HG03378 (cell line): ENCODE measurements around the gene TNS3.
A peak's percentile ranks its signal among the peaks of the same experiment; 100 is the strongest.
"Not testable (repeated sequence)": the region's sequence is repeated elsewhere in the genome, so short reads cannot be mapped to it uniquely, and the experiment has no call there.

Experiments used
- ATAC-seq: cut with Tn5 transposase; IDR thresholded peaks from one replicate; pipeline ENCODE4 v1.9.1; 2021; ENCODE audit warnings: mild to moderate bottlenecking, moderate library complexity; ENCODE audit not compliant: unreplicated experiment

TNS3 gene

GRCh38 chr7:47581804-47582763 lies at the start of gene TNS3:
Gene TNS3 (minus strand): TSS chr7:47582111. CDS start chr7:47439636, 142,475 bp downstream.
- ATAC-seq: no peak

GRCh38 chr7:47631711-47632110 lies 49.8 kb upstream of the TNS3 start:
- no peak for ATAC-seq

GRCh38 chr7:47627580-47628283 lies 45.8 kb upstream of the TNS3 start:
- peak; percentile 71 for ATAC-seq

GRCh38 chr7:47625861-47626715 lies 44.2 kb upstream of the TNS3 start:
- ATAC-seq: no peak

- no peak for ATAC-seq
Observed at GRCh38 chr7:47624689-47625088, 42.8 kb upstream of the TNS3 start.

- ATAC-seq: no peak
Observed at GRCh38 chr7:47622946-47623640, 41.2 kb upstream of the TNS3 start.

GRCh38 chr7:47622586-47622945 lies 40.7 kb upstream of the TNS3 start:
- no peak for ATAC-seq

- ATAC-seq: no peak
Observed at GRCh38 chr7:47621979-47622561, 40.2 kb upstream of the TNS3 start.

- no peak for ATAC-seq
Observed at GRCh38 chr7:47621347-47621746, 39.4 kb upstream of the TNS3 start.

GRCh38 chr7:47619806-47620205 lies 37.9 kb upstream of the TNS3 start:
- no peak for ATAC-seq

- no peak for ATAC-seq
Observed at GRCh38 chr7:47617131-47617530, 35.2 kb upstream of the TNS3 start.

- no peak for ATAC-seq
Observed at GRCh38 chr7:47614450-47614849, 32.5 kb upstream of the TNS3 start.

GRCh38 chr7:47611045-47611511 lies 29.2 kb upstream of the TNS3 start:
- no peak for ATAC-seq

- ATAC-seq: no peak
Observed at GRCh38 chr7:47610506-47611044, 28.7 kb upstream of the TNS3 start.

- no peak for ATAC-seq
Observed at GRCh38 chr7:47609803-47610452, 28.0 kb upstream of the TNS3 start.

GRCh38 chr7:47606593-47607046 lies 24.7 kb upstream of the TNS3 start:
- not testable (repeated sequence) for ATAC-seq

GRCh38 chr7:47605816-47606575 lies 24.1 kb upstream of the TNS3 start:
- no peak for ATAC-seq

GRCh38 chr7:47604496-47604890 lies 22.6 kb upstream of the TNS3 start:
- no peak for ATAC-seq
